Loucy (cell line): ENCODE results near the gene CCDC110.

Source experiments
- CTCF ChIP-seq: fragments of 200-600 bp; sonication (generic); conservative IDR thresholded peaks from 2 replicates; pipeline ENCODE4 v1.5.1; 2014; ENCODE audit warnings: mild to moderate bottlenecking, antibody characterized with exemption, low read length
- EZH2phosphoT487 ChIP-seq: fragments of 200-600 bp; IDR thresholded peaks from 2 replicates; pipeline ENCODE4 v1.6.1; 2018; ENCODE audit warnings: antibody characterized with exemption, mild to moderate bottlenecking, moderate library complexity, borderline replicate concordance

GRCh38 chr4:185464887-185465286 is 6.6 kb downstream of the CCDC110 start:
- TF ChIP-seq CTCF (no peak), EZH2phosphoT487 (no peak)
